ENCODE data around the gene HPF1.
"Not testable (repeated sequence)": the region's sequence is repeated elsewhere in the genome, so short reads cannot be mapped to it uniquely, and the experiment has no call there.

HPF1 gene

DNA sequence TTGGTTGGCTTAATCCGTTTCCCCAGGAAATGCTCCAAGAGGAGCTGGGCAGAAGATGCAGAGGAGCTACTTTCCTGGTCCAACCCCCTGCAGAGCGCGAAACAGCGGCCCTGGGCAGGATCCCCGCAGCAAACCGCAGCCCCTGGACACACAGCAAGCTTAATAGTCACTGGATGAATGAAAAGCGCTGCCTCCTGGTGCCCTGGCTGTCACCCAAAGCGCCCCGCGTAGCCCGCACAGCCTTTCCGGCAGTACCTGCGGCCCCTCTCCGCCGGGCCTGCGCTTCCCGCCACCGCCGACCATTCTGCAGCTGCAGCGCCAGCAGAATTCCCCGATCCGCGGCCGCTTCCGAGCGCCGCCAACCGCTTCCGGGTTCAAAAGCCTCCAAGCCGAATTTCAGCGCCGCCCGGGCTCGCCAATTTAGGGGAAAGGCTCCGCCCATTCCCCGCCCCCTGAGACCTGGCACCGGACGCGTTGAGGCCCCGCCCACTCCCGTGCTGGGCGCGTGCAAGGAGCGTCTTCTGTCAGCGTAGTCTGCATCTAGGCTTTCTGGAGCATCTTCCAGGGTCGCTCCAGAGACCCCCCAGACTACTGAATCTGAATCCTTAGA lies at the start of gene HPF1:
Gene HPF1, minus strand, starts transcription at position 370 of the 610 bp plus-strand sequence. Its CDS starts 67 bp downstream, at position 303.
- peak within 1 kb of the TSS; percentile 68 for H3K27ac Mint-ChIP-seq

GRCh38 chr4:169806770-169807169 lies 49.0 kb upstream of the HPF1 start:
- not testable (repeated sequence) for ATAC-seq; H3K27me3 Mint-ChIP-seq; H3K36me3 Mint-ChIP-seq (ENCODE audit: low read depth); H3K4me1 Mint-ChIP-seq; H3K27ac Mint-ChIP-seq; DNase-seq; H3K4me3 Mint-ChIP-seq; H3K9me3 Mint-ChIP-seq

More for the DNA sequence above, at the start of gene HPF1:
- peaks cover 4% of the 10 kb centered on the region for H3K36me3 Mint-ChIP-seq (ENCODE audit: low read depth)
- peak; percentile 95 for DNase-seq
- peak; percentile 91 for ATAC-seq
- peak within 1 kb of the TSS; percentile 97 for H3K4me3 Mint-ChIP-seq
- H3K4me1 Mint-ChIP-seq, result peaks cover 25% of the 10 kb centered on the region
- no peaks in the 10 kb centered on the region for H3K27me3 Mint-ChIP-seq
- no peaks in the 10 kb centered on the region for H3K9me3 Mint-ChIP-seq

- H3K36me3 Mint-ChIP-seq (ENCODE audit: low read depth), result no peaks in the 10 kb centered on the region
- no peak overlapping the region for H3K27ac Mint-ChIP-seq
- DNase-seq (no peak), ATAC-seq (no peak)
- no peak overlapping the region for H3K4me3 Mint-ChIP-seq
- H3K27me3 Mint-ChIP-seq, result peaks cover 6% of the 10 kb centered on the region
- no peaks in the 10 kb centered on the region for H3K9me3 Mint-ChIP-seq
- H3K4me1 Mint-ChIP-seq, result no peaks in the 10 kb centered on the region
Observed at GRCh38 chr4:169803413-169803812, 45.7 kb upstream of the HPF1 start.

DNA sequence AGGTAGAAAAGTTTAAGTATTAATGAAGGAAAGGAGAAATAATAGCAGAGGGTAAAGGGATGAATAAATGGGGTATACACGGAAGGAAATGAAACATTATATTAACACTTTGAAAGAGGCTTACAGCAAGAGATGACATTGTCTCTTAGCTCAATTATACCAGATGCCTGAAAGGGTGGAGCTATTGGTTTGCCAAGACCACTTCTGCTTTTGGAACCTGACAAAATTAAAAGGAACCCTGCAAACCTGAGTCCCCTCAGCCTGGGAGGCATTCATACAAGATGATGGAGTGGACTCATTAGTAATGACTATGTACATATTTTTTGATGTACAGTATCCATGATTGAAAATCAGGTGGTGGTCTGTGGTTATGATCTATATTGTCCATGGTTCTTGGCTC lies 45.1 kb upstream of the HPF1 start:
- DNase-seq (no peak), ATAC-seq (no peak)
- H3K4me1 Mint-ChIP-seq, result no peaks in the 10 kb centered on the region
- H3K4me3 Mint-ChIP-seq, result no peak overlapping the region
- H3K27me3 Mint-ChIP-seq, result peaks cover 4% of the 10 kb centered on the region
- H3K36me3 Mint-ChIP-seq (ENCODE audit: low read depth), result no peaks in the 10 kb centered on the region
- H3K9me3 Mint-ChIP-seq, result no peaks in the 10 kb centered on the region
- no peak overlapping the region for H3K27ac Mint-ChIP-seq

DNA sequence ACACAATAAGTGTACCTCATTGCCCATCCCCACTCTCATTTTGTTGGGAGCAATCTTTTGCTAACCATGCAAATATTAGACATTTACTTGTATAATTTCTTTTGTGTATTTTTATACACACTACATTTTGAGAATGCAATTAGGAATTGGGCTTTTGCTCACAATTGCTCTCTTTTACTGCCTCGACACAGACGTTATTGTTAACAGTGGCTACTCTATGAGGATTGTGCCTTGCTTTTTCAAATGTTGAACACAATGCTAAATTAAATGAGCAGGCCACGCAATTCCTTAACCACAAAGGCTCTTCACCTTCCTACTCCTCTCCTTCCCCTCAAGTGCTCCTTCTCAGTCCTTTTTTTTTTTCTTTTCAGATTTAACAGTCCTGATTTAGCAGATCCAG lies 42.8 kb upstream of the HPF1 start:
- H3K4me3 Mint-ChIP-seq, result no peak overlapping the region
- no peak for DNase-seq
- peaks cover 2% of the 10 kb centered on the region for H3K4me1 Mint-ChIP-seq
- H3K36me3 Mint-ChIP-seq (ENCODE audit: low read depth), result no peaks in the 10 kb centered on the region
- peaks cover 7% of the 10 kb centered on the region for H3K27me3 Mint-ChIP-seq
- H3K9me3 Mint-ChIP-seq, result no peaks in the 10 kb centered on the region
- ATAC-seq, result no peak
- no peak overlapping the region for H3K27ac Mint-ChIP-seq

- Mint-ChIP-seq H3K36me3 (ENCODE audit: low read depth) (no peaks in the 10 kb centered on the region), H3K9me3 (no peaks in the 10 kb centered on the region), H3K27me3 (peaks cover 12% of the 10 kb centered on the region), H3K4me1 (peaks cover 2% of the 10 kb centered on the region), H3K4me3 (no peak overlapping the region), H3K27ac (no peak overlapping the region)
- no peak for ATAC-seq
- no peak for DNase-seq
Observed at GRCh38 chr4:169799260-169799659, 41.5 kb upstream of the HPF1 start.

GRCh38 chr4:169795585-169795984 lies 37.8 kb upstream of the HPF1 start:
- H3K4me3 Mint-ChIP-seq, result no peak overlapping the region
- ATAC-seq, result peak; percentile 28

DNA sequence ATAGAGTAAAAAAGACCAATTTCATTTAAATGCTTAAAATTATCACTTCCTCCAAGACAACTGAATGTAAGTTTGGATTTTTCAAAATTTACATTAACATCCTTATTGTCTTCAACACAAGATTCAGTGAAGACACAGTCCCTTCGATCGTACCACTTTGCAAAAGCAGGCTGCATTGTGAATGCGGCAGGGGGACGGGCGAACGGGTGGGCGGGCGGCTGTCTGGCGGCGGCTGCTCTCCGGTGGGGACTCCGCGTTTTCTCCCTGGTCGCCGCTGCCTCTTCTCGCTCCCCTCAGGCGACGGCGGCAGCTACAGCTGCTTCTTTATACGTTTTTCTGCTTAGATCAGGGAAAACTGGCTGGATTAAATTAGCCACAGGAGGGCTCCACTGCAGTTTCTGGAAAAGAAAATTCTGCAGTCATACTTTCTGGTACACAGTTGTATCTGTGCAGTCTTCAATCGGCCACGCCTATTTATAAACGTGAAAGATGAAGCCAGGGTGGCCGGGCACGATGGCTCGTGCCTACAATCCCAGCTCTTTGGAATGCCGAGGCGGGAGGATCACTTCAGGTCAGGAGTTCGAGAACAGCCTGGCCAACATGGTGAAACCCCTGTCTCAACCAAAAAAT lies 33.9 kb upstream of the HPF1 start:
- Mint-ChIP-seq H3K27ac (no peak overlapping the region), H3K9me3 (no peaks in the 10 kb centered on the region), H3K36me3 (ENCODE audit: low read depth) (no peaks in the 10 kb centered on the region), H3K27me3 (peaks cover 50% of the 10 kb centered on the region), H3K4me3 (peak overlapping the region; percentile 37), H3K4me1 (peaks cover 11% of the 10 kb centered on the region)
- DNase-seq (peak; percentile 36), ATAC-seq (peak; percentile 45)

More at GRCh38 chr4:169795585-169795984, 37.8 kb upstream of the HPF1 start:
- H3K36me3 Mint-ChIP-seq (ENCODE audit: low read depth), result no peaks in the 10 kb centered on the region
- H3K4me1 Mint-ChIP-seq, result peaks cover 11% of the 10 kb centered on the region
- no peaks in the 10 kb centered on the region for H3K9me3 Mint-ChIP-seq
- no peak overlapping the region for H3K27ac Mint-ChIP-seq
- peaks cover 32% of the 10 kb centered on the region for H3K27me3 Mint-ChIP-seq
- DNase-seq, result no peak

DNA sequence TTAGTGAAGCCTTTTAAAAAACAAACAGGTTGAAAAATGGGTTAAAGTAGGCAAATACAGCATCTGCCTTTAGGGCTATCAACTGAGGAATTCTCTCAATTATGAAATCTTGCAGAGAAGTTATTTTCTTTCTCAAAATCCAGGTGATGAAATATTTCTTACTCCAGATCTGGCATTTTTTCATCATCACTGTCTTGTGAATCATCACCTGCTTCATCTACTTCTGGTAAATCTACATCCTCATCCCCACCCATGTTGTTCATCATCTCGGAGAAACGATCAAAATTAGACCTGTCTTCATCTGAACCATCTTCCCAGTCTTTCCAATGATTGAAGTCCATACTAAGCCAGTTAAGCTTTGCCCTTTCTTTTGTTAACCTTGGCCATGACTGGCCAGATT lies 33.3 kb upstream of the HPF1 start:
- H3K9me3 Mint-ChIP-seq, result no peaks in the 10 kb centered on the region
- no peaks in the 10 kb centered on the region for H3K36me3 Mint-ChIP-seq (ENCODE audit: low read depth)
- peak overlapping the region; percentile 5 for H3K4me3 Mint-ChIP-seq
- H3K4me1 Mint-ChIP-seq, result peaks cover 11% of the 10 kb centered on the region
- no peak overlapping the region for H3K27ac Mint-ChIP-seq
- H3K27me3 Mint-ChIP-seq, result peaks cover 50% of the 10 kb centered on the region
- no peak for DNase-seq
- ATAC-seq, result no peak

- ATAC-seq (peak; percentile 28), DNase-seq (peak; percentile 24)
- no peaks in the 10 kb centered on the region for H3K36me3 Mint-ChIP-seq (ENCODE audit: low read depth)
- no peaks in the 10 kb centered on the region for H3K9me3 Mint-ChIP-seq
- H3K27ac Mint-ChIP-seq, result no peak overlapping the region
- H3K4me1 Mint-ChIP-seq, result peaks cover 3% of the 10 kb centered on the region
- H3K27me3 Mint-ChIP-seq, result peaks cover 17% of the 10 kb centered on the region
- H3K4me3 Mint-ChIP-seq, result peak overlapping the region; percentile 17
Observed at GRCh38 chr4:169774466-169775445, 17.0 kb upstream of the HPF1 start.

- peaks cover 3% of the 10 kb centered on the region for H3K4me1 Mint-ChIP-seq
- ATAC-seq (no peak), DNase-seq (no peak)
- no peaks in the 10 kb centered on the region for H3K9me3 Mint-ChIP-seq
- H3K27ac Mint-ChIP-seq, result no peak overlapping the region
- no peaks in the 10 kb centered on the region for H3K36me3 Mint-ChIP-seq (ENCODE audit: low read depth)
- peaks cover 17% of the 10 kb centered on the region for H3K27me3 Mint-ChIP-seq
- H3K4me3 Mint-ChIP-seq, result no peak overlapping the region
Observed at GRCh38 chr4:169773889-169774288, 16.1 kb upstream of the HPF1 start.

GRCh38 chr4:169771556-169772080 lies 13.9 kb upstream of the HPF1 start:
- H3K4me3 Mint-ChIP-seq, result not testable (repeated sequence)

DNA sequence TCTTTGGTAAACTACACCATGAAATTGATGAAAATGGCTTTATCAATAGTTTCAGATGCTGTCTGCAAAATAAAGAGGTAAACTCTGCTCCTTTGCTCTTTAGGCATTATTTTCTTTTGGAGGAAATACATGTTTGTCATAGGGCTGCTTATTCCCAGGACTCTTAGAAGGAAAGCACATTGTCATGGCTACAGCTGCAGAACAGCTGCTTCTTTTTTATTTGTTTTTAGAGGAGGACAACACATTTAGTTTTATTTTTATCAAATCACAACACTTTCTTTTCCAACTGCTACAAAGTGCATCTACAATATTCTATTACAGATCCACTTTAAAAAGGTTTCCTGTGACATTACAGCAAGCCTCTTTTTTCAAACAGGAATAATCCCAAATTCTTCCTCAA lies 12.7 kb upstream of the HPF1 start:
- Mint-ChIP-seq H3K27me3 (peaks cover 10% of the 10 kb centered on the region), H3K4me1 (peaks cover 3% of the 10 kb centered on the region), H3K27ac (no peak overlapping the region), H3K36me3 (ENCODE audit: low read depth) (no peaks in the 10 kb centered on the region), H3K4me3 (no peak overlapping the region), H3K9me3 (no peaks in the 10 kb centered on the region)
- no peak for ATAC-seq
- no peak for DNase-seq

More at GRCh38 chr4:169771556-169772080, 13.9 kb upstream of the HPF1 start:
- not testable (repeated sequence) for ATAC-seq; DNase-seq; H3K9me3 Mint-ChIP-seq; H3K4me1 Mint-ChIP-seq; H3K27ac Mint-ChIP-seq; H3K36me3 Mint-ChIP-seq (ENCODE audit: low read depth)
- peaks cover 14% of the 10 kb centered on the region for H3K27me3 Mint-ChIP-seq

GRCh38 chr4:169768385-169768784 lies 10.6 kb upstream of the HPF1 start:
- no peak for DNase-seq
- Mint-ChIP-seq H3K36me3 (ENCODE audit: low read depth) (no peaks in the 10 kb centered on the region), H3K9me3 (no peaks in the 10 kb centered on the region), H3K4me1 (no peaks in the 10 kb centered on the region), H3K4me3 (no peak overlapping the region), H3K27me3 (no peaks in the 10 kb centered on the region), H3K27ac (no peak overlapping the region)
- ATAC-seq, result no peak
